ENCODE measurements around the gene UBE2G1.

UBE2G1 gene

DNA sequence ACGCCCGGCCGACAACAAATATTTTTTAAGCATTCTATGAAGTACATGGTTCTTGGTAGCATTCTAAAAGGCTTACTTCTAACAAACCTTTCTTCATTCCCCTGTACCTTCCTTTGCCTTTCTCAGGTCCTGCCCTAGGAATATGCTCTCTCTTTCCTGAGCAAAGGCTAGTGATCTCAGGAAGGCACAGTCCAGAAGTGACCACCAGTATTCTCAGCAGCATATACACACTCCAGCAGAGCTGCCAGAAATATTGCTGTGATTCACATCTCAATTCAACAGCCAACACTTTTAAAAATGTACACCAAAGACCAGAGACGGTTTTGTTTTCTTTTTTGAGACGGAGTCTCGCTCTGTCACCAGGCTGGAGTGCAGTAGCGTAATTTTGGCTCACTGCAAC, 61.3 kb downstream of the UBE2G1 start:
- TF ChIP-seq, protein P1, sequence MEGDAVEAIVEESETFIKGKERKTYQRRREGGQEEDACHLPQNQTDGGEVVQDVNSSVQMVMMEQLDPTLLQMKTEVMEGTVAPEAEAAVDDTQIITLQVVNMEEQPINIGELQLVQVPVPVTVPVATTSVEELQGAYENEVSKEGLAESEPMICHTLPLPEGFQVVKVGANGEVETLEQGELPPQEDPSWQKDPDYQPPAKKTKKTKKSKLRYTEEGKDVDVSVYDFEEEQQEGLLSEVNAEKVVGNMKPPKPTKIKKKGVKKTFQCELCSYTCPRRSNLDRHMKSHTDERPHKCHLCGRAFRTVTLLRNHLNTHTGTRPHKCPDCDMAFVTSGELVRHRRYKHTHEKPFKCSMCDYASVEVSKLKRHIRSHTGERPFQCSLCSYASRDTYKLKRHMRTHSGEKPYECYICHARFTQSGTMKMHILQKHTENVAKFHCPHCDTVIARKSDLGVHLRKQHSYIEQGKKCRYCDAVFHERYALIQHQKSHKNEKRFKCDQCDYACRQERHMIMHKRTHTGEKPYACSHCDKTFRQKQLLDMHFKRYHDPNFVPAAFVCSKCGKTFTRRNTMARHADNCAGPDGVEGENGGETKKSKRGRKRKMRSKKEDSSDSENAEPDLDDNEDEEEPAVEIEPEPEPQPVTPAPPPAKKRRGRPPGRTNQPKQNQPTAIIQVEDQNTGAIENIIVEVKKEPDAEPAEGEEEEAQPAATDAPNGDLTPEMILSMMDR (conservative IDR thresholded peaks at IDR 0.05; ENCODE audit: low read depth, low read length): no peak
- DNase-seq (ENCODE audit: low read depth): no peak
- no peak overlapping the region for H3K4me3 ChIP-seq (ENCODE audit: low read depth, low read length)

GRCh38 chr17:4304417-4305027, 62.0 kb downstream of the UBE2G1 start:
- H3K4me3 ChIP-seq (ENCODE audit: low read depth, low read length): no peak overlapping the region
- peak; percentile 67 for DNase-seq (ENCODE audit: low read depth)
- TF ChIP-seq, protein P1 (conservative IDR thresholded peaks at IDR 0.05; ENCODE audit: low read depth, low read length): peak; percentile 70

GRCh38 chr17:4301066-4301465, 65.4 kb downstream of the UBE2G1 start:
- TF ChIP-seq, protein P1 (conservative IDR thresholded peaks at IDR 0.05; ENCODE audit: low read depth, low read length): no peak
- no peak for DNase-seq (ENCODE audit: low read depth)
- no peak overlapping the region for H3K4me3 ChIP-seq (ENCODE audit: low read depth, low read length)

DNA sequence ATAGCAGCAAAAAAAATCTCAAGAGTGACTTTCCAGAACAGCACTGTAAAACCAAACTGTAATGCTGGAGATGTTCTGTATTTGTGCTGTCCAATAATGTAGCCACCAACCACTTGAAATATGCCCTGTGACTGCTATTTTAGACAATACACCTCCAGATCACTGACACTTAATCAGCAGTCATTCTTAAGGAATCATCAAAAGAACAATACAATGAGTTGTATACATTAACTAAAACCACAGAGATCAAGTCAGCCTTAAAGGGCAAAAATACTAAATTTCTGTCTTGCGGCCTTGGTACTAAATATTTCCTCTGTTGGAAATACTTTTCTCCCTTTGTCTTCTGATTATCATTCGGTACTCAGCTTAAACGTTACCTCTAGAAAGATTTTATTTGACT, 69.1 kb downstream of the UBE2G1 start:
- TF ChIP-seq, protein P1 (conservative IDR thresholded peaks at IDR 0.05; ENCODE audit: low read depth, low read length): no peak
- H3K4me3 ChIP-seq (ENCODE audit: low read depth, low read length): no peak overlapping the region
- DNase-seq (ENCODE audit: low read depth): peak; percentile 18

- no peak overlapping the region for H3K4me3 ChIP-seq (ENCODE audit: low read depth, low read length)
- TF ChIP-seq, protein P1 (conservative IDR thresholded peaks at IDR 0.05; ENCODE audit: low read depth, low read length): no peak
- no peak for DNase-seq (ENCODE audit: low read depth)
Observed at GRCh38 chr17:4295686-4296085, 70.8 kb downstream of the UBE2G1 start.

GRCh38 chr17:4293572-4293971, 72.9 kb downstream of the UBE2G1 start:
- no peak overlapping the region for H3K4me3 ChIP-seq (ENCODE audit: low read depth, low read length)
- no peak for DNase-seq (ENCODE audit: low read depth)
- TF ChIP-seq, protein P1 (conservative IDR thresholded peaks at IDR 0.05; ENCODE audit: low read depth, low read length): no peak

GRCh38 chr17:4287710-4288109, 78.8 kb downstream of the UBE2G1 start:
- DNase-seq (ENCODE audit: low read depth): no peak
- no peak overlapping the region for H3K4me3 ChIP-seq (ENCODE audit: low read depth, low read length)
- TF ChIP-seq, protein P1 (conservative IDR thresholded peaks at IDR 0.05; ENCODE audit: low read depth, low read length): no peak

Data from choroid plexus epithelial cell (primary cell).